HTR-8/SVneo (cell line): Measurements from ENCODE around the gene SRD5A3.

Source experiments
- DNase-seq: peaks from one replicate; pipeline ENCODE4 v3.0.0; 2011; ENCODE audit warnings: low spot score, mixed read lengths; ENCODE audit not compliant: insufficient read length
- FAIRE-seq: peaks from 2 replicates; lab custom pipeline; 2011; peaks lifted over from hg19 to GRCh38; lab: Jason Lieb, UNC

Gene SRD5A3

GRCh38 chr4:55345980-55346850 lies at the start of gene SRD5A3:
SRD5A3 (plus strand) TSS chr4:55346242; CDS start chr4:55346337, 95 bp downstream.
- DNase-seq = peak; percentile 64
- FAIRE-seq = no peak

DNA sequence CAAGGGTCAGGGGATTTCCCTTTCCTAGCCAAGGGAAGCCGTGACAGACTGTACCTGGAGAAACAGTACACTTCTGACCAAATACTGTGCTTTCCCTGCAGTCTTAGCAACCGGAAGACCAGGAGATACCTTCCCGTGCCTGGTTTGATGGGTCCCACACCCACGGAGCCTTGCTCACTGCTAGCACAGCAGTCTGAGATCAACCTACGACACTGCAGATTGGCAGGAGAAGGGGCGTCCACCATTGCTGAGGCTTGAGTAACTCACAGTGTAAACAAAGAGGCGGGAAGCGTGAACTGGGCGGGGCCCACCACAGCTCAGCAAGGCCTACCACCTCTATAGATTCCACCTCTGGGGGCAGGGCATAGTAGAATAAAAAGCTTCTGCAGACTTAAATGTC lies 48.7 kb upstream of the SRD5A3 start:
- FAIRE-seq = no peak
- no peak for DNase-seq

DNA sequence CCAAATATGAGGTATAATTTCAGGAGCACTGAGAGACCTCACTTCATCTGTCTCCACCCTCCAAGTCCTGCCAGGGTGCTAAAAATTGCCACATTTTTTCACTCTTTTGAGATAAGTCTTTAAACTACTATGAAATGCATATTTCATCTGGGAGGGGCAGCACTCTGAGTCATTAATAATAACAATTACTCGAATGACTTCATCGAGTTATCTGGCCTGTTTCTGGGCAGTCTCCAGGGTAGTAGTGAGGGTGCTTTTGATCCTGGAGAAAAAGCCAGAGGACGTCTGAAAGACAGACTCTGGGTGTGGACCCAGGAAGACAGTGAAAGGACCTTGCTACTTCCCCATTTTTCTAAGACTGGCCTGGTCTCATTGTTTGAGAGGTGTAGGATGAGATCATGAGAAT lies 42.3 kb upstream of the SRD5A3 start:
- DNase-seq = no peak

GRCh38 chr4:55304303-55304702 lies 41.7 kb upstream of the SRD5A3 start:
- DNase-seq (no peak), FAIRE-seq (no peak)

More for the DNA sequence above, 42.3 kb upstream of the SRD5A3 start:
- FAIRE-seq = no peak

DNA sequence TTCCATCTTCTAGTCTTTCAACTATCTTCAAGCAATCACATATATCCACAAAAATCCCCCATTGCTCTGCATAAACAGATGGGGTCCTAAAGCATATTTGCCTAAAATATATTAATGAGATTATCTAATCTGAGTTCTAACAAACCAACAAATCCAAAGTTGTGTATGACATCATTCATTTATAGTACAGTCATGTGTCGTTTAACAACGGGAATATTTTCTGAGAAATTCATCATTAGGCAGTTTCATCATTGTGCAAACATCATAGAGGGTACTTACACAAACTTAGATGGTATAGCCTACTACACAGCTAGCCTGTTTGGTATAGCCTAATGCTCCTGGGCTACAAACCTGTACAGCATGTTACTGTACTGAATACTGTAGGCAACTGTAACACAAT lies 38.0 kb upstream of the SRD5A3 start:
- FAIRE-seq = no peak
- no peak for DNase-seq

- FAIRE-seq (no peak), DNase-seq (no peak)
Observed at GRCh38 chr4:55311792-55312488, 34.1 kb upstream of the SRD5A3 start.

DNA sequence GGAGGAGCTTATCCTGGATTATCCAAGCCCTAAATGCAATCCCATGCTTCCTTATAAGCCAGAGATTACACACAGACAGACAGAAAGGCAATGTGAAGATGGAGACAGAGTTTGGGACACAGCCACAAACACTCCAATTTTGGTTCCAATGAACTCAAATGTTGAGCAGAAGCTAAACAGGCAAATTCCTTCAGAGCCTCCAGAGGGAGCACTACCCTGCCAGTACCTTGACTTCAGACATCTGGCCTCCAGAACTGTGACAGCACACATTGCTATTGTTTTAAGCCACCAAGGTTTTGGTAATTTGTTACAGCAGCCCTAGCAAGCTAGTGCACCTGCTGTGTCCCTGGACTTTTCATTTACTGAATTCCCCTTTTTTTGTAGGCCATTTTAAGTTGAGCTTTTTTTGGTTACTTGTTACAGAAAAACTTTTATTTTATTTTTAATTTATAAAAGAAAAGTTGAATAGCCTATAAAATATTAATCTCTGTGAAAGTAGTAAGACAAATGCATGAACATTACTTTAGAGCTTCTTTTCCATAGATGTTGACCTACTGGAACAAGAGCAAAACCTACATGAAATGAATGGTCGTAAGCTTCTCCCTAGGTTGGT lies 33.4 kb upstream of the SRD5A3 start:
- DNase-seq (no peak), FAIRE-seq (no peak)

DNA sequence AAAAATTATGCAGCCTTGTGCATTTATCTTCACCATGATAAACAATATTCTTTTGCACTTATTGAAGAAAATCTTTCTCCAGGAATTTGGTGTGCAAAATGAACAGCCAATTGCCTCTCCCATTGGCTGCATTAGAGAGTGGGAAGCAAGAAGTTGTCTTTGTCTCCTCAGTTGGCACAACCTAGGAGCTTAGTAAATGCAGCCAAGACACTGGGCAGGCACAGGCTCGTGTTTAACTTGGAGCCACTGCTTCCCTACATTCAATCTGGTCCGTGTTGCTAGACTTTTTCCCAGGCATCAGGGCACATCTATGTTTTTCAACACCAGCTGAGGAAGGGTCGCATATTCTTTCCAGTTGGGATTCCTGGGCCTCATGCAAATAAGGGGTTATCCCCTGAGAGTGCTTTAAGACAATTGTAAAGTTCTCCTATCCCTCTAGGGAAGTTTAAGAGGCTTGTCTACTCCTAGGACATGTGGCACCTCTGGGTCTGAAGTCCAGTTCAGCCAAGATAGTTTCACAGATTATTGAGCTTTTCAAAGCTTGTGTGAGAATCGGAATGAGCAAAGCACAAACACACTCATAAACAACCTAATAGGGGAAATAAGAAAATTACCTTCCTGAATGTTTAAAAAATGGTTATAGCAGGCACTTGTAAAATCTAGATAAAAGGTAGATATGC lies 31.8 kb upstream of the SRD5A3 start:
- FAIRE-seq (no peak), DNase-seq (no peak)

GRCh38 chr4:55318175-55319129 lies 27.6 kb upstream of the SRD5A3 start:
- FAIRE-seq (no peak), DNase-seq (no peak)

DNA sequence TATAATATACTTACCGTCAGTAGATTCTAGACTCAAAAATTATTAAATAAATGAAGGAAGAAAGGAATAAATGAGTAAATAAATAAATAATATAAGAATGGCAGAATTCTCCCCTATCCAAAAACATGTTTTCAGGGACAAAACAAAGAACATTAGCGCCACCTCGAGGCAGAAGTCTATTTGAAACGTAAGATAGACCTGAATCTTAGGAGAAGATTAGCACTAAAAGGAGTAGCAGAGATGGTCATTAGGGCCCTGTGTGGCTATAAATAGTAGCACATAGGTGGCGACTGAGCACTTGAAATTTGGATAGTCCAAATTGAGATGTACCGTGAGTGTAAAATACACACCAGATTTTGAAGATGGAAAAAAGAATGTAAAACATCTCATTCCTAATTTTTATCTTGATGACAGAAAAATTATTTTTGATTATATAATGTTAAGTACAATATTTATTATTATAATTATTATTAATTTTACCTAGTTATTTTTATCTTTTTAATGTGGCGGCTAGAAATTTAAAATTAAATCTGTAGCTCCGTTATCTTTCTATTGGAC lies 24.3 kb upstream of the SRD5A3 start:
- FAIRE-seq = no peak
- DNase-seq = peak; percentile 28

- DNase-seq = no peak
- no peak for FAIRE-seq
Observed at GRCh38 chr4:55323375-55323774, 22.7 kb upstream of the SRD5A3 start.

GRCh38 chr4:55326629-55327028 lies 19.4 kb upstream of the SRD5A3 start:
- FAIRE-seq = no peak
- DNase-seq = no peak

- DNase-seq = no peak
- FAIRE-seq = no peak
Observed at GRCh38 chr4:55329012-55329411, 17.0 kb upstream of the SRD5A3 start.

DNA sequence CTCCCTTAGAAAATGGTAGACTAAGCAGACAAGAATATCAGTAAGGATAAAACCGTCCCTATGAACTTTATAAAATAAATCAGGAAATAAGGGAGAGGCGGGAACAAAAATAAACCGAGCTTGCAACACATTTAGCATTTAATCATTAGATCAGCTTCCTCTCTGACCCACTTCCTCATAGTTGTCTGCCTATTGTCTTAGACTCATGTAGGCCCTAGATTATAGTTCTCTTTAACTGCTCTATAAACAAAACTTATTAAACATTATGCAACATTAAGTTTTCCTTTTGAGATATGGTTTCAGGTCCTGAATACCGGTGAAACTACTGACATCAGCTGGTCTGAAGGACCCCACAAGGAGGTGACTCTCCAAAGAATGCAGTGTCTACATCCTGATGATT lies 15.8 kb upstream of the SRD5A3 start:
- no peak for DNase-seq
- no peak for FAIRE-seq

- DNase-seq (no peak), FAIRE-seq (no peak)
Observed at GRCh38 chr4:55336138-55337034, 9.7 kb upstream of the SRD5A3 start.

GRCh38 chr4:55337944-55338343 lies 8.1 kb upstream of the SRD5A3 start:
- FAIRE-seq = no peak
- DNase-seq = no peak

GRCh38 chr4:55338486-55338885 lies 7.6 kb upstream of the SRD5A3 start:
- DNase-seq = no peak
- no peak for FAIRE-seq

- DNase-seq (no peak), FAIRE-seq (no peak)
Observed at GRCh38 chr4:55340266-55340665, 5.8 kb upstream of the SRD5A3 start.
